Heart left ventricle (tissue), 13 donors: ENCODE measurements around the gene GDF7.

Source experiments
- CTCF ChIP-seq, 12 donors: fragments of 200-600 bp; sonication (generic) in 4 of 12; IDR thresholded peaks; one replicate each; pipeline versions ENCODE4 v1.5.0 to v1.8.0; 2018 to 2022; ENCODE audit warnings: antibody characterized with exemption in 12 of 12, mild to moderate bottlenecking in 5 of 12
- POLR2A ChIP-seq, 2 donors: fragments of 450-650 bp; IDR thresholded peaks; one replicate each; pipeline ENCODE4 v1.6.1; 2017; ENCODE audit warnings: antibody characterized with exemption in 2 of 2, mild to moderate bottlenecking in 2 of 2, moderate library complexity in 2 of 2
- donor health status: ischemic (EF 13 %, LVEDD 7.1; RV severe dilation, severe dysfunction).
- donor health status: DM: no; HTN: yes; CAD: no.
- donor health status: DM: no; HTN: no; CAD: no.
- donor health status: ischemic (EF 25% LVEDD 6.9; RV normal size, moderate dysfunction).
- donor health status: ischemic (EF 25% LVEDD 5.7; RV mildly dilated, moderate dysfunction).
- donor health status: ischemic (EF 35%, LVEDD 5.7; RV mildly dilated, moderate dysfunction).
- donor health status: nonischemic (EF 11% LVEDD 7.7; RV severe dilation, severe dysfunction).
- donor health status: DM: yes; HTN: yes; CAD: no.
- donor health status: PGD.
- donor health status: ischemic (EF 29% LVEDD 5.4; RV normal size, mild dysfunction).
- donor health status: nonischemic (EF 23%, LVEDD 6.1; RV moderate dilation, normal function).

GRCh38 chr2:20649976-20650375, 17.0 kb upstream of the GDF7 start:
- TF ChIP-seq CTCF (IDR thresholded peaks at IDR 0.05): no peak
- TF ChIP-seq POLR2A (IDR thresholded peaks at IDR 0.05): no peak
